Measurements from ENCODE around the gene HTRA3.
A peak's percentile ranks its signal among the peaks of the same experiment; 100 is the strongest.
"Not testable (repeated sequence)": the region's sequence is repeated elsewhere in the genome, so short reads cannot be mapped to it uniquely, and the experiment has no call there.

HTRA3 gene

DNA sequence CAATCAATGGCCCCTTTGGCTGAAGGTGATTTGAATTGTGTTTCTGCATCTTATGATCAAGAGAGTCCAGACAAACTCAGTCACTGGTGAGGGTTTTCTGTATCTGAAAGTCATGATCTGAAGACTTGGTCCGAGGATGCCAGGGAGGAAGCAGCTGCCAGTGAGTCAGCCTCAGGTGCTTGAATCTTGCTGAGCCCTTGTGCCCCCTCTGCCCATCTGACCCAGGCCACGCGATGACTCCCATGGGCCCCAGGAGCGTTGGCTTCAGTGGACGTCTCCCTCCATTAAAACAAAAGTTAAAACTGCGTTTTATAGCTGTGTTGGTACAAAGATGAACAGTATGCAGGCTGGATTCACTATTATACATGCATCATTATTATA is 62.0 kb downstream of the HTRA3 start:
- no peak for DNase-seq

GRCh38 chr4:8332038-8332857 is 62.7 kb downstream of the HTRA3 start:
- DNase-seq, result no peak

GRCh38 chr4:8332891-8333331 is 63.4 kb downstream of the HTRA3 start:
- DNase-seq, result no peak

- no peak for DNase-seq
Measured at GRCh38 chr4:8333726-8334460, 64.3 kb downstream of the HTRA3 start.

GRCh38 chr4:8334786-8335460 is 65.4 kb downstream of the HTRA3 start:
- DNase-seq, result no peak

DNA sequence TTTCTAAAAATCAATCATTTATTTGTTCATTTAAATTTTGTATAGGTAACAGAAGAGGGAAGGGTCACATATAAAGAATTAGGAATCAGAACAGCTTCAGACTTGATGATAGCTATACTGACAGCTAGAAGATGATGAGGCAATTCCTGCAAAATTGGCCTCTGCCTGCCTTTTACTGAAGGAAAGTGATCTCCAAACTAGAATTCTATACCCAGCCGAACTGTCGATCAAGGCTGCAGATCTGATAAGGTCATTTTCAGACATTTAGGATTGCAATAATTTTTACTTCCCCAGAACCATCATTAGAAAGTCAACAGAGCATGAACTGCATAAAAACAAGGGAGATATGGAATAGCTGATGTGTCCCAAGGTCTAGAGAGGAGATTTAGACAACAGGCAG is 66.3 kb downstream of the HTRA3 start:
- no peak for DNase-seq

GRCh38 chr4:8336412-8337075 is 67.0 kb downstream of the HTRA3 start:
- peak; percentile 66 for DNase-seq

DNA sequence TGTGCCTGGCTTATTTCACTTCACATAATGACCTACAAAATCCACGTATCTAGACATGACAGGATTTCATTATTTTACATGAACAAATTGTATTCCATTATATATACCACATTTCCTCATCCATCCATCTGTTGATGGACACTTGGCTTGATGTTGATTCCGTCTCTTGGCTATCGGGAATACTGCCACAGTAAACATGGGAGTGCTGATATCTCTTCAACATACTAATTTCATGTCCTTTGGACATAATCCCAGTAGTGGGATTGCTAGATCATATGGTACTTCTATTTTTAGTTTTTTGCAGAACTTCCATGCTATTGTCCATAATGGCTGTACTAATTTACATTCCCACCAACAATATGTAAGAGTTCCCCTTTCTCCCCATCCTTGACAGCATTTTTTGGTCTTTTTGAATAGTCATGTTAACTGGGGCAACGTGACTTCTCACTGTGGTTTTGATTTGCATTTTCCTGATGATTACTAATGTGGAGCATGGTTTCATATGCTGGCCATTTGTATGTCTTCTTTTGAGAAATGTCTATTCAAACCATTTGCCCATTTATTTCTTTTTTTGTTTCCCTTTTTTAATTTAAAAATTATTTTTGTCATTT is 68.9 kb downstream of the HTRA3 start:
- peak; percentile 11 for DNase-seq

DNA sequence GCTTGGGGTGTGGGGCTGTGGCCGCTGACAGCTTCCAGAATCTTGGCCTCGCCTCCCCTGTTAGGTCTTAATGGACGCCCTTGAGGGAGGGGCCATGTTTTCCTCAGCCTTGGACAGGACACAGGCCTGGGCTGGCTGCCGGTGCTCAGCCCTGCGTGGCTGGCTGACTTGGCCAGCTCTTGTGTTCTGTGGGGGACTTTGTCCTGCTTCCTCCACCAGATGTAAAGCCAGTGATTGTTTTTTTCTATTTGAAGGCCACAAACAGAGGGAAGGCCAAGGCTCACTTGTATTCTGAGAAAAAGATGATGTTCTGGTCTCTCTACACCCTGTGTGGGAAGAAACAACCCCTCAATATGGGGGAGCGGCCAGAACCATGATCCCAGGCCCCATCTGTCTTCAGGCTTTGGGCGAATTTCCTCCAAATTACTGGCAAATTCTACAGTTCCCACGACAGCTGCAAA is 71.3 kb downstream of the HTRA3 start:
- no peak for DNase-seq

DNA sequence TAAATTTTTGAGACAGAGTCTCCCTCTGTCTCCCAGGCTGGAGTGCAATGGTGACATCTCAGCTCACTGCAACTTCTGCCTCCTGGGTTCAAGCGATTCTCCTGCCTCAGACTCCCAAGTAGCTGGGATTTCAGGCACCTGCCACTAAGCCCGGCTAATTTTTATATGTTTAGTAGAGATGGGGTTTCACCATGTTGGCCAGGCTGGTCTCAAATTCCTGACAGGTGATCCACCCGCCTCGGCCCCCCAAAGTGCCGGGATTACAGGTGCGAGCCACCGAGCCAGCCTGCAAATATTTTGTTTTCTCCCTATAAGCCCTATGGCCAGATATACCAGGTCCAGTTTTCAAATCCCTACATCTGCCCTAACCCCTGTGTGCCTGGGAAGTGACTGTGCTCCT is 71.7 kb downstream of the HTRA3 start:
- DNase-seq, result not testable (repeated sequence)

DNA sequence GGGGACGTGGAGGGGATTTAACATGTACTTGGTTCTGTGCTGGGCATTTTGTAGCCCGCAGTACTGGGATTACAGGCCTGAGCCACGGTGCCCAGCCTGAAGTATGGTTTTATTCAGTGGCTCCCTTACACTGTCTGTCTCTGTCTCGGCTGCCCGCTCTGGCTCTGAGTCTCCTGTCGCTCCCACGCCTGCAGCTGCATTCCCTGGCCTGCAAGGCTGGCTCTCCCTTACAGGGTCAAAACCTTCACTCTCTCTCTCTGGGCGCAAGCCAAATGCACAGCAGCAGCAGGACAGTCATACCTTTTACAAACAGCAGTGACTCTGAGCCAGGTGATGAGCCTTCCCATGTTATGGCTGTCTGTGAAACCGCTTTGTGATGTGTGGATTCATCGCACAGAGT is 72.1 kb downstream of the HTRA3 start:
- DNase-seq, result no peak

- no peak for DNase-seq
Measured at GRCh38 chr4:8342651-8343261, 73.2 kb downstream of the HTRA3 start.

DNA sequence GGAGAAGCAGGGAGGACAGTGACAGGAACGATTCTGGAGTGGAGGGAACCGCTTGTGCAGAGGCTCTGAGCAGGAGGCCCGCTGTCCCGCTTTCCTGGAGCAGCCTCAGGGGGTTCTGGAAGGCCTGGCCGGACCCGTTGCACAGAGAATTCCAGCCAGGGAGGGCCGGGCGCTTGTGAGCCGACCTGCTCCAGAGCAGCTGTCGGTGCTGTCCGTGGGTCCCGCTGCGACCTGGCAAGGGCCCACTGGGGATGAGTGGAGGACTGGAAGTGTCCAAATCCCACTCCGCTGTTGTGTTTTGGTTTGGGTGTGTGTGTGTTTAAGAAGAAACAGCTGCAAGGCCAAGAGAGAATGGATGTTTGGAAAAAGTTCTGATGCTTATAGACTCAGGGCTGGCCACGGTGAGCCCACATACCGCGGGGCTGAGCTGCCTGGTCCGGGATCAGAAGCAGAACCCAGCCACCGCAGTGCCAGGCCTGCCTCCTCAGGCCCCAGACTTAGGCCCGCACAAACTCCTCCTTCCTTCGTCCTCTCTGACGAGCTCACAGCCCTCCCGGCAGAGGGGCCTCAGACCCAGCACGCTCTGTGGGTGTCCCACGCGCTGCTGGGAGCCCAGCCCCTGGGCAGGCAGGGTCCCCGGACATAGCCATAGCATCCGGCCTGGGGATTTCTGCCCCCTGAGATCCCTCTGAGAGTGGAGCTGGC is 73.9 kb downstream of the HTRA3 start:
- no peak for DNase-seq

- no peak for DNase-seq
Measured at GRCh38 chr4:8343967-8344331, 74.4 kb downstream of the HTRA3 start.

GRCh38 chr4:8344377-8344776 is 74.8 kb downstream of the HTRA3 start:
- no peak for DNase-seq

- no peak for DNase-seq
Measured at GRCh38 chr4:8345053-8345945, 75.7 kb downstream of the HTRA3 start.

DNA sequence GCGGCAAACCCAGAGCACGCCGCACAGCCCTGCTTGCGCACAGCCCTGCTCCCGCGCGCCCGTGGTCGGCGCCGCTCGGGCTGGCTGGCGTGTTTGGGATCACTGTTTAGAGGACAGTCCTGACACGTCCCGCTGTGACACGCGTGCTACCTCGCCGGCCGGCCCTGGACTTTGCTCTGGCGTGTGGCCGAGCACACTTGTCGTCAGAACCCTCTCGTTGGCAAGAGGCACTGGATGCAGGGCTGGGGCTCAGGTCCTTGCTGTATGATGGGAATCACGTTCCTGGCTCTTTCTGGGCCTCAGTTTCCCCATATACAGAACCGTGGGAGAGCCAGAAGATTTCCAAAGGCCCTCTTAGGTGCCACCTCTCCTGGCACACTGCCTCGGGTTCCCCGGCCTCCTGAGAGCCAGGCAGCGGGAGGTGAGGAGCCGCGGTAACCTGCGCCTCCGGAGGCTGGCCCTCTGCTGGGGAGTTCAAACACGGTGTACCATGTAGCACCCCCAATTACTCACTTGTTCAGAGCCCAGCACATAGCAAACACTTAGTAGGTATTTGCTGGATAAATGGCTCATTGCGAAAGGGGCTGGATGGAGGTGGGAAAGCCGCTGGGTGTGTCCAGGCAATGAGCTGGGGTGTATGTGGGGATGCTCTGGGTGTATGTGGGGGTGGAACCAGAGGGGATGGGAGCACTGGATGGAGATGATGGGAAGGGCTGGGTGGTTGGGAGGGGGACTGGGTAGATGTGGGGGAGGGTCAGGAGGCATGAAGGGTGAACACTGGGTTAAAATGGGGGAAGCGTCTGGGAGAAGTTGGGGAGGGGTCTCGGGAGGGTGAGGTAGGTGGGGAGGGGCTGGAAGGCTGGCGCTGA is 76.6 kb downstream of the HTRA3 start:
- no peak for DNase-seq

DNA sequence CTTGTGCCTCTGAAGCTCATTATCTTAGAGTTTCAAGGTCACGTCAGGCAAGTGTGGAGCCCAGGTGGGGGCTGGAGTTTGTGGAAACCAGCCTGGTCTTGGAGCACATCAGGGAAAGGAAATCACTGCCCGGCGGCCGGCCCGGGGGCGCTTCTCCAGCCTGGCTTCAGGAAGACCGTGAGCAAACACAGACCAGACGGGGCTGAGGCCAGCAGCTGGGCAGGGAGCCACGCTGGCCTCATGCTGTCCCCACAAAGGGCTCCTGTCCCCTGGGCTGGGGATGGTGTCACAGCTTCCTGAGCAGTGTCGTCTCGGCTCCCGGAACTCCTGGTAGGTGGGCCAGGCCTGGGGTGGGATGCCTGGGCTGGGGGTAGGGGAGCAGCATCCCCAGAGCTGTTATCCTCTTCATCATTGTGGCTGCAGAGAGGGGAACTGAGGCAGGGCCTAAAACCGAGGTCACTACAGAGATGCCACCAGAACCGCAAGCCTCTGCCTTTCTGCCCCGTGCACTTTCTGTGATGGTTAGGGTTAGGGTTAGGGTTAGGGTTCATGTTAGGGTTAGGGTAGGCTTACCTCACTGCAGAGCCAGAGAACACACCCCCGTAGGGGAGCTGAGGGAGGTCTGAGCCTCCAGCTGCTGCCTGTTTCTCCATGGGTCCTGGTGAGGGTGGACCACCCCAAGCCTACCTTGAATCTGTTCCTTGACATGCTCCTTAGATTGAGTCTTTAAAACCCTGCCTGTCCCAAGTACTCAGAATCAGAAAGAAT is 77.5 kb downstream of the HTRA3 start:
- DNase-seq, result no peak

- DNase-seq, result no peak
Measured at GRCh38 chr4:8347660-8348059, 78.1 kb downstream of the HTRA3 start.
